Myometrial cell (primary cell): ENCODE data around the gene HDAC8. TPM values are rescaled to one million over a fixed set of nuclear protein-coding genes. Genes with fewer than 3 reads are reported as not detected.

Experiments
- total RNA-seq: library from RNA; depleted of rRNA; stranded (reverse); fragments of >200 nt; gene quantifications from 2 replicates; pipeline ENCODE4 v1.2.3, GENCODE V29; 2015

The HDAC8 gene
- 14.7 and 16.7 TPM in 2 replicates for total RNA-seq

DNA sequence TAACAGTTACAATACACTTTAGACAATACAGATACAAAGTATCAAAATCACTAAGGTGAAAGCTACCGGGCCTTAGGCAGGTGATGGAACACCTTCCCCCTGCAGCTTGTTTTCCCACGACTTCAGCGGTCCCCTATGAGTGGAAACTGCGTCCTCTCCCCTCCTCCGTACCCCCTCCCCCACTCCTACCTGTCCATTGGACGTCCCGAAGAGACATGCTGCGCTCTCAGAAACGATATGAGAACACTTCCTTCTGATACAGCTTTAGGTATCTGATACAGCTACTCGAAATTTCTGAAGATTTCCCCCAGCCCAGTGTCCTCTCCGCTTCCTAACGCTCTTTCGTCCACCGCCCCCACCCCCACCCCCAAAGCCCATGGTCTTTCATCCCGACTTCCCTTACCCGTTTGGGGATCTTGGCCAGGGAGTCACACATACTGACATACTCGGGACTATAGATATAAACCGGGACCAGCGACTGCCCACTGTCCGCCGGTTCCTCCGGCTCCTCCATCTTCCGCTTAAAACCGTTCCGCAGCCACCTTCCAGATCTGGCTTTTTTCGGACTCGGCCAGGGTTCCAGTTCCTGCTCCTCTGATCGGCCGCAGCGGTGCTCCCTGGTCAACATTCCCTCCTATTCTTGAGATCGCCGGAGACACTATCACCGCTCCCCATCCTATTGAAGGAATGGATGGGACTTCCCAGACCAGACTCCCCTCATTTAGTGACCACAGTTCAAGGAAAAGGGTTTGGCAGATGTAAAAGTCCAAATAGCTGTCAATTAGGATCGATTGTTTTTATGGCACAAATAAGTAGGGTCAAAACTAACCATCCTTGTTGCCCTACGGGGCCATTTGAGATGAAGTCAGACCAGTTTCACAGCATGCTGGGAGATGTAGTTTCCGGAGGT is at the start of gene HDAC8:
TSS of gene HDAC8 (minus strand) at position 596 of the 910 bp plus-strand sequence. CDS start at position 514, 82 bp downstream.

GRCh38 chrX:72305286-72306084 is 267.2 kb downstream of the HDAC8 start, which contains the start of gene CITED1:
CITED1 (minus strand) TSS chrX:72305914; CDS start chrX:72302869, 3,045 bp downstream.

Other genes starting within 250 kb of the HDAC8 start
- 6.1 and 7.6 TPM in 2 replicates for gene PHKA1, start 141.5 kb upstream of the HDAC8 start, total RNA-seq
- not detected in 2 replicates for gene DMRTC1B, start 204.0 kb upstream of the HDAC8 start, total RNA-seq
- not detected in 2 replicates for gene FAM236B, start 209.8 kb upstream of the HDAC8 start, total RNA-seq
- not detected in 2 replicates for gene FAM236D, start 235.4 kb upstream of the HDAC8 start, total RNA-seq